ENCODE measurements around the gene MZF1. TPM values are rescaled to one million over a fixed set of nuclear protein-coding genes. Genes with fewer than 3 reads are reported as not detected.

MZF1 gene
- total RNA-seq, 1 donor from 2014 or later = 23.1 TPM

DNA sequence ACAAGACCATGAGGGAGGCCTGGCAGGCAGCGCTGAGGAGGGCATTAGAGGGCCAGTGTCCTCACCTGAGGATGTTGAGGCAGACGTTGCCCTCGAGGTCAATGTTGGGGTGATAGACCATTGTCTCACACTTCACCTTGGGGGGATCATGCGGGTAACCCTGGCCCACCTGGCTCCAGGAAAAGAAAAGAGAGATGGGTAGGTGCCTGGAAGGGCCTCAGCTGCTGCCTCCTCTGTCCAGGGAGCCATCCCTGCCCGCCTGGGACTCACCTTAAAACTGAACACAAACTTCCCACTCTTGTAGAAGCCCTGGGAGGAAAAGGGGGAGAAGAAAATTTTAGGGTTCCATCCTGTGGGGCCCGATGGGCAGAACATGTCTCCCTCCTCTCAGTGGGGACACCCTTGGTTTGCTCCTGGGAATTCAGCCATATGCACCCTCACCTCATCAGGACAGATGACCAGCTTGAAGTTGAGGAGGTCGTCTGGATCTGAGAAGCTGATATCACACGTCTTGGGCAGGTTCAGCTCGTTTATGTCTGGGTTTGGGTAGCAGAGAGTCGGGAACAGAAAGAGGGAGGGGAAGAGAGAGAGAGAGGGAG is 16.4 kb downstream of the MZF1 start:
- DNase-seq (ENCODE audit: extremely low read depth, low read depth, low spot score) = no peak

DNA sequence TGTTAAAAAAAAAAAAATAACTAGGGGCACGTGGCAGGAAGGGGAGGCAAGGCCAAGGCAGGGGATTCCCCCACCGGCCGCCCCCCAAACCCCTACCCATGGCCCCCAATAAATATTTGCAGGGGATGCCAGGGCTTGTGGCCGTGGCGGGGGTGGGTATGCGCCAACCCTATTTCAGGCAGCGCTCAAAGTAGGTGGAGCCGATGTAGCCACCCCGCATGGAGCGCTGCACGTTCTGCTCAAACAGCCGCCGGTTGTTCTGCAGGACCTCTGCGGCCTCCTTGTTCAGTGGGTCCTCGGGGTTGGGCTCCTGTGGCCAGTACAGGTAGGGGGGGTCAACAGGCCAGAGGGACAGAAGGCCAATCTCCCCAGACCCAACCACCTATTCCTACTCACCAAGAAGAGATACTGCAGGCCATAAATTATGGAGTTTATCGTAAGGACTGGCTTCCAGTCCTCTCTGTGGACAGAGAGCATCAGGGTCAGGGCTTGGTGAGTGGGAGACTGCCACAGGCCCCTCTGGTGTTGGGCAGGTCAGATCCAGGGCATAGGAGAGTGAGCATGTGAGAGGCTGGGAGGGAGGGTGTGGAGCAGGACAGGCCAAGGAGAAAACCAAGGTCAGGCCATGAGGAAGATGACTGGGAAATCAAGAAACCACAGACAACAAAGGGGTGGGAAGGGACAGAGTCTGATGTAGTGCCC is 17.1 kb downstream of the MZF1 start:
- DNase-seq (ENCODE audit: extremely low read depth, low read depth, low spot score) = no peak

DNA sequence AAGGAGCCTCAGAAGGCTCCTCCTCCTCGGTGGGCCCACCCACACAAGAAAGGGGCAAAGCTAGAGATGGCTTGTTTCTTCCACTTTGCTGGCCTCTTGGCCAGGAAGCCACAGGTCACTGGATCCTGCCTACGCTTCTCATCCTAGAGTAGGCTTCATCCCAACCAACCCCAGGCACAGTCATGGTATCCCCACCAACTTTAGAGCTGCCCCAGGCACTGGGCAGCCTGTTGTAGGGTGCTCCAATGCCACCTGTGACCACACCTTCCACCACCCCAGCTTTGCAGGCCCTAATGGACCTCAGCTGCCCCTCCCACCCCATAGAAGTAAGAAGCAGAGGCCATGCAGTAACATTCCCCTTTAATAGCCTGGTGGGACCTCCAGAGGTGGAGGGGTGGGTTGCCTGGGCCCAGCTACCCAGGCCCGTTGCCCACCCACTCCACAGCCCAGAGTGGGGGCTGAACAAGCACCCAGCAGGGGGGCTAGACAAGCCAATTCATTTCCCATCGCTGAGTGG is 17.7 kb downstream of the MZF1 start:
- no peak for DNase-seq (ENCODE audit: extremely low read depth, low read depth, low spot score)

DNA sequence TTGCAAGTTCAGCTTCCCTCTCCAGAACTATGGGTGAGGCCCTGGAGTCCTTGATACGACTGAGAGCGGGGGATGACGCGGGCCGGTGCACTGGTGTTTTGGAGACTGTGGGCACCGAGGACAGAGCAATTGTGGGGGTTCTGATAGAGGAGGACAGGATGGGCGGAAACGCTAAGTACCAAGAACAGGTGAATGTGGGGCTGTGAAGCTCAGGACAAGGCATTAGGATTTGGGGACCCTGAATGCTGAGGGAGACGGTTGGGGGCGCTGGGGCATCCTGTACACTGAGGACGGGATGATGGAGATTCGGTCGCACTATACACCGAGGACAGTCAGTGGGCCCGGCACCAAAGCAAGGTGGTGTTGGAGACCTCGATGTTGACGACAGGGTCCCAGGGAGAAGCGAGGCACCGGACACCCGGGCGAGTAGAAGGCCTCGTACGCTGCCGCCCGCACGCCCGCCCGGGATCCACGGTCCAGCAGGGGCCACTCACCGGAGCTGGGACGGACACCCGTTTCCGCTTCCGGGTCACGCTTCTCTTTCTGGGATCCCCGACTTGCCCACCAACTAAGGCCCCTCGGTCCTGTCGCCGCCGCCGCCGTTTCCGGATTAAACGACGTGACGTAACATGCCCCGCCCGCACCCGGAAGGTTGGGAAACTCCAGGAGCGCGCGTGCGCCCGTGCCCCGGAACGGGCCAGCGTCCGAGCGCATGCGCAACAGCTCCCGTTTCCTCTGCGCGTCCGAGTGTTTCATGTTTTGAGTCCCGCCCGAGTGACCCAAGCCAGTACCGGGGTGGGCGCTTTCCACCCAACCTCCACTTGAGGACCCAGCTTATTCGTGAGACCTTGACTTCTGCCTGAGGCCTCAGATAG is 18.4 kb downstream of the MZF1 start, which contains the start of gene CHMP2A:
CHMP2A (minus strand) TSS at position 612 of the 875 bp plus-strand sequence. CDS start 893 bp downstream, outside the sequence.
- DNase-seq (ENCODE audit: extremely low read depth, low read depth, low spot score) = no peak

DNA sequence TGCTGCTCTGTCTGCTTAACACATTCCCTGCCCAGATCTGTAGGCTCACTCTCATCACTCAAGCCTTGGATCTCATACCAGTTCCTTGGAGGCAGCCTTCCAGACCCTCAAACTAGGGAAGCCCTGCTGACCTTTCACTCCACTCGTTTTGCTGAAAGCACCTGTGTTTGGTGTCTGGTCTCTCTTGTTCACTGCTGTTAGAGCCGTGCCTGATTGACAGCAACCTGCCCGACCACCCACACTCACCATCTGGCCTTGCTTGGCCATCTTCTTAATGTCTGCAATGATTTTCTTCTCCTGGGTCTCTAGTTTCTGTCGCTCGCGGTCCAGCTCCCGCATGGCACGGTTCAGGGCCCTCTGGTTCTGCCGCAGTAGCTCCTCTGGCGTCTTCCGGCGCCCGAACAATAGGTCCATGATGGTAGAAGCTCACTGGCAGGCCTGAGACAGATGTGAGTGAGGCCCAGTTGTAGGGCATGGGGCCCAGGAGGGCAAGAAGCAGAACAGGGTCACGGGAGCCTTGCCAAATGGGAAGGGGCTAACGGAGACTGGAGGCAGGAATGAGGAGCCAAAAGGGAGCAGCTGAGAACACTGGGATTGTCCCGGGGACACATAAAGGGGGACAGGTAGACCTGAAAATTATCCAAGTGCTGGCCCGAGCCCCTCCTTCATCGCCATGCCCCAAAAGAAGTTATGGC is 19.2 kb downstream of the MZF1 start:
- DNase-seq (ENCODE audit: extremely low read depth, low read depth, low spot score) = no peak

DNA sequence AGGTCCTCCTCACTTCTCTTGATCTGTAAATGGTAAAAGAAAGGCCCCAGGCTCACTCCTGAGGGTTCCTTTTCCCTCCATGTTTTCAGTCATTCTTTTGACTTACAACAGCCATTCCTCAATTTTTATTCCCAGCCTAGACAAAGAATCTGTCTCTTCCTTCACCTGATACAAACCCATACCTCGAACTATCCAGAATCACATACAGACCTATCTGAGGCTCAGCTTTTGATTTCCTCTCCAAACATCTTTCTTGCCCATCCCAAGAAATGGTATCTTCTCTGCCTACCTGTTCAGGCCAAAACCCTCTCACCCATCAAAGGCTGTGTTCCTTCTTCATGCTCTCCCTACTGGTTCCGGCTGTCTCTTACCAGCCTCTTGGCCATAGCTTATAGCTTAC is 20.5 kb downstream of the MZF1 start:
- DNase-seq (ENCODE audit: extremely low read depth, low read depth, low spot score) = no peak

DNA sequence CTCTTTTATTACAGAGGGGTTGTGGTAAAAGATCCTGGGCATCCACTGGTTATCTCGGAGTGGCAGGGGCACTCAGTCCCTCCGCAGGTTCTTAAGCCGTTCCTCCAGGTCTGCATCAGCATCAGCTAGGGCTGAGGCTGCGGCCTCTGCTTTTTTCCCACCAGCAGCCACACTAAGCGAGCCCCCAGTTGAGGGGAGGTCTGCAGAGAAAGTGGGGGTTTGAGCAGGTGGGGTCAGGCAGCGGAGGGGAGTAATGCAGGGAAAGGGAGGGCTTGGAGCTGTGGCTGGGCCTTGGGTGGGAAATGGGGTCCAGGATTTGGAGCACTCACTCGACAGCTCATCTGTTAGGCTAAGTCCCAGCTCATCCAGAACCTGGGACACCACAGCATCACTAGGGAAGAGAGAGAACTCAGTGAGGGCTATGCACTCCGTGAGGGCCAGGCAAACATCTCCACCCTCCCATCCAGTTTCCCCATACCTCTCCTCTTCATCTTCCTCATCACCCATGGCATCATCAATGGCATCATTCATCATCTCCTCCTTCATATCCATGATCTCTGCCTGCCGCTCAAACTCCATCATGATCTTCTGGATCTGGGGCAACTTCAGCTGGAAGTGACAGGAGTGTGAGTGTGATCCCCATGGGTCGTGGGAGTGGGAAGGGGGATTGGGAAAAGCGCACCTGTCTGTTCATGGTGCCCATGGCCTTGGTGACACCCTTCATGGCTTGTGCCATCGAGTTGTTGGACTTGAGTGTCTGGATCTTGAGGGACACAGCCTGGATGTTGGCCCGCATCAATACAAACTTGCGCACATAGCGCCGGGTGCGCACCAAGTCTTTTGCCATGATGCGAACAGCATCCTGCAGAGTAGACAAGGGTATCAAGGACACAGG is 21.3 kb downstream of the MZF1 start:
- DNase-seq (ENCODE audit: extremely low read depth, low read depth, low spot score) = no peak

DNA sequence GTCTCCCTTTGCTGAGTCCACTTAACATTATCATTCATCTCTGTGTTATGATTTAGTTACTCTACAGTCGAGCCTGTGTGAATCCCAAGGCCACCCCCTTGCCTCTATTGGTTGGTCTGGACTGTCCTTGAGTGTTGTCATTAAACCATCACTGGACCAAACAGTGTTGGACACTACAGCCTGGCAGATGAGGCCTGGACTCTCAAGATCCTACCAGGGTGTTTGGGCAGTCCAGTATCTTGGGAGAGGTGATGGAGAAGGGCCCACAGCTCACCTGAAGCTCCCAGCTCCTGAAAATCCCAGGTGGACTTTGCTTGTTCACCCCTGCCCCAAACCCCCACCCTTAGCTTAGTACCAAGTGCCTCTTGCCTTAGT is 22.0 kb downstream of the MZF1 start:
- no peak for DNase-seq (ENCODE audit: extremely low read depth, low read depth, low spot score)

DNA sequence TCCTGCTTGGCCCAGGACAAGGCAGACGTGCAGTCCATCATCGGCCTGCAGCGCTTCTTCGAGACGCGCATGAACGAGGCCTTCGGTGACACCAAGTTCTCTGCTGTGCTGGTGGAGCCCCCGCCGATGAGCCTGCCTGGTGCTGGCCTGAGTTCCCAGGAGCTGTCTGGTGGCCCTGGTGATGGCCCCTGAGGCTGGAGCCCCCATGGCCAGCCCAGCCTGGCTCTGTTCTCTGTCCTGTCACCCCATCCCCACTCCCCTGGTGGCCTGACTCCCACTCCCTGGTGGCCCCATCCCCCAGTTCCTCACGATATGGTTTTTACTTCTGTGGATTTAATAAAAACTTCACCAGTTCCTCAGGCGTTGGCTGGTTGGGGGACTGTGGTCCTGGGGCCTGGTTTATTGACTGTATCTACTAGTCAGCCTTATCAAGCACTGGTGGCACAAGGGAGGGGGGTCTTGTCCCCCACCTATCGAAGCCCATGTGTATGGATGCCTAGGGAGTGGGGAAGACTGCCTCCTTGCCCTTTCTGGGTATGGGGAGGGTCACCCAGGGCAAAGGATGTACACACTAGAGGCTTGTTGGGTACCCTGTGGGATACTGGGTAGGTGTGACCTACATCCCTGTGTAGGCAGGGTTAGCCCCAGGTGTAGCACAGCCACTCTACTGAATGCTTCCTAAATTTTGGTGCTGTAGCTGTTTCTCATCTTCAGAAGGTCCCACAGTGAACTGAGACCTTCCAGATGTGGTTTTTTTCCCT is 22.6 kb downstream of the MZF1 start:
- no peak for DNase-seq (ENCODE audit: extremely low read depth, low read depth, low spot score)

DNA sequence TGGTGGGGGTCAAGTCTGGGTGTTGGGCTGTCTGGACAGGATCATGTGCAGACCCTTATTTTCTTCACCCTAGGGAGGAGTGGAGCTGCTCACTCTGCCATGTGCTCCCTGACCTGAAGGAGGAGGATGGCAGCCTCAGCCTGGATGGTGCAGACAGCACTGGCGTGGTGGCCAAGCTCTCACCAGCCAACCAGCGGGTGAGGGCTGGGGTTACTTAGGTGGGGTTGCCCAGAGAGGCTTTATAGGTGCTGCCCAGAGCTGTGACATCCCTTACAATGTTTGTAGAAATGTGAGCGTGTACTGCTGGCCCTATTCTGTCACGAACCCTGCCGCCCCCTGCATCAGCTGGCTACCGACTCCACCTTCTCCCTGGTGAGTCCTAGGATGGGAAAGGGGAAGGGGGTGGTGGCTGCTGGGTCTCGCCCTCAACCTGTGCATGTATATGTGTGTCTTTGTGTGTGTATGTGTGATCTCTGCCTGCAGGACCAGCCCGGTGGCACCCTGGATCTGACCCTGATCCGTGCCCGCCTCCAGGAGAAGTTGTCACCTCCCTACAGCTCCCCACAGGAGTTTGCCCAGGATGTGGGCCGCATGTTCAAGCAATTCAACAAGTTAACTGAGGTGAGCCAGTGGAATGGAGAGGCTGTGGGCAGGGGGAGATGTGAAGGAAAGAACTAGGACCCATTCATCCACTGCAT is 23.3 kb downstream of the MZF1 start:
- DNase-seq (ENCODE audit: extremely low read depth, low read depth, low spot score) = no peak

DNA sequence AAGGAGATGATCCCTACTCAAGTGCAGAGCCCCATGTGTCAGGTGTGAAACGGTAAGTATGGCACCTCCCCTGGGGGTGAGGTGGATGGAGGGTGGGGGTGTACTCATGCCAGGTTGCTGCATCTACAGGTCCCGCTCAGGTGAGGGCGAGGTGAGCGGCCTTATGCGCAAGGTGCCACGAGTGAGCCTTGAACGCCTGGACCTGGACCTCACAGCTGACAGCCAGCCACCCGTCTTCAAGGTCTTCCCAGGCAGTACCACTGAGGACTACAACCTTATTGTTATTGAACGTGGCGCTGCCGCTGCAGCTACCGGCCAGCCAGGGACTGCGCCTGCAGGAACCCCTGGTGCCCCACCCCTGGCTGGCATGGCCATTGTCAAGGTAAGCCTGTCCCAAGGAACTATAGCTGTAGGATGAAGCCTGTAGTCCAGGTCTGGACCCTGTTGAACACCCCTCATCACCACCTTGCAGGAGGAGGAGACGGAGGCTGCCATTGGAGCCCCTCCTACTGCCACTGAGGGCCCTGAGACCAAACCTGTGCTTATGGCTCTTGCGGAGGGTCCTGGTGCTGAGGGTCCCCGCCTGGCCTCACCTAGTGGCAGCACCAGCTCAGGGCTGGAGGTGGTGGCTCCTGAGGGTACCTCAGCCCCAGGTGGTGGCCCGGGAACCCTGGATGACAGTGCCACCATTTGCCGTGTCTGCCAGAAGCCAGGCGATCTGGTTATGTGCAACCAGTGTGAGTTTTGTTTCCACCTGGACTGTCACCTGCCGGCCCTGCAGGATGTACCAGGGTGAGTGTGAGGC is 24.1 kb downstream of the MZF1 start:
- DNase-seq (ENCODE audit: extremely low read depth, low read depth, low spot score) = no peak

DNA sequence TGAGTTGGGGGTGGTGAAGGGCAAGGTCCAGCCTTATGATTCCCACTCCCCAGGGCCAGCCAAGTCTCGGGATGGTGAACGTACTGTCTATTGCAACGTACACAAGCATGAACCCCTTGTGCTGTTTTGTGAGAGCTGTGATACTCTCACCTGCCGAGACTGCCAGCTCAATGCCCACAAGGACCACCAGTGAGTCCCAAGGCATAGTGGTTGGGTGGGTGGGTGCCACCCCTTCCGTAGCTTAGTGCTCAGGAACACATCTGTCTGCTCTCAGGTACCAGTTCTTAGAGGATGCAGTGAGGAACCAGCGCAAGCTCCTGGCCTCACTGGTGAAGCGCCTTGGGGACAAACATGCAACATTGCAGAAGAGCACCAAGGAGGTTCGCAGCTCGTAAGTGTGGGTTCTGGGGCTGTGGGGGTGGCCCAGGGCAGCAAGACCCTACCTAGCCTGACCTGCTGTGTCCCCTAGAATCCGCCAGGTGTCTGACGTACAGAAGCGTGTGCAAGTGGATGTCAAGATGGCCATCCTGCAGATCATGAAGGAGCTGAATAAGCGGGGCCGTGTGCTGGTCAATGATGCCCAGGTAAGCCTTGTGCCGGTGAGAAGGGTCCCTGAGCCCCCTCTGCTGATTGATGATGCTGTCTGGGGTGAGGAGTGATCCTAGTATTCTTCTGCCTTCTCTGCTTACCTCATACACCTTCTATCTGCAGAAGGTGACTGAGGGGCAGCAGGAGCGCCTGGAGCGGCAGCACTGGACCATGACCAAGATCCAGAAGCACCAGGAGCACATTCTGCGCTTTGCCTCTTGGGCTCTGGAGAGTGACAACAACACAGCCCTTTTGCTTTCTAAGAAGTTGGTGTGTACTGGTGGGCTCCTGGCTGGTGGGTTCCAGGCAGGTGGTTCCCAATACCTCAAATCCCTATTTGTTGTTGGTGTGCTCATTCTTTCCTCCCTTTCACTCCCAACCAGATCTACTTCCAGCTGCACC is 25.5 kb downstream of the MZF1 start:
- DNase-seq (ENCODE audit: extremely low read depth, low read depth, low spot score) = no peak

DNA sequence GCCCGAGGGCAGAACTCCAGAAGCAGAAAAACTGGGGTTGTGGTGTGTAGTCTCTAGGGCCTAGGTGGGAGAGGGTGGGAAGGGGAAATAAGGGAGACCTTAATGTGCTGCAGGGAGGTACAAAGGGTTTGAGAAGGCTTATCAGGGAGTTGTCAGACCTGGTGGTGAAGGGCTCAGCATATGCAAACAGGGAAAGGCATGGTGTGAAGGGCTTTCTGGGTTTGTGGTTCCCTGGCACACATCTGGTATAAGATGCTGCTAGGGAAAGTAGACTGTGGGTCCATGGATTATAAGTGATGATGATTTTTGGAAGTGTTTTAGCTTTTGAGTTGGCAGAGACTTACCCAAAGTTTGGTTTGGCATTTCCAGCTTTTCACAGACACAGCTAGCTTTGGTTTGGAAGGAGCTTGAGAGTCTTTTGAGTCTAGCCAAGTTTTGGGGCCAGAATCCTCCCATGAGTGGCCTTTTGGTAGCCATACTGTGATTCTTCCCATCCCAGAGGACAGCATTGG is 27.1 kb downstream of the MZF1 start:
- DNase-seq (ENCODE audit: extremely low read depth, low read depth, low spot score) = no peak

DNA sequence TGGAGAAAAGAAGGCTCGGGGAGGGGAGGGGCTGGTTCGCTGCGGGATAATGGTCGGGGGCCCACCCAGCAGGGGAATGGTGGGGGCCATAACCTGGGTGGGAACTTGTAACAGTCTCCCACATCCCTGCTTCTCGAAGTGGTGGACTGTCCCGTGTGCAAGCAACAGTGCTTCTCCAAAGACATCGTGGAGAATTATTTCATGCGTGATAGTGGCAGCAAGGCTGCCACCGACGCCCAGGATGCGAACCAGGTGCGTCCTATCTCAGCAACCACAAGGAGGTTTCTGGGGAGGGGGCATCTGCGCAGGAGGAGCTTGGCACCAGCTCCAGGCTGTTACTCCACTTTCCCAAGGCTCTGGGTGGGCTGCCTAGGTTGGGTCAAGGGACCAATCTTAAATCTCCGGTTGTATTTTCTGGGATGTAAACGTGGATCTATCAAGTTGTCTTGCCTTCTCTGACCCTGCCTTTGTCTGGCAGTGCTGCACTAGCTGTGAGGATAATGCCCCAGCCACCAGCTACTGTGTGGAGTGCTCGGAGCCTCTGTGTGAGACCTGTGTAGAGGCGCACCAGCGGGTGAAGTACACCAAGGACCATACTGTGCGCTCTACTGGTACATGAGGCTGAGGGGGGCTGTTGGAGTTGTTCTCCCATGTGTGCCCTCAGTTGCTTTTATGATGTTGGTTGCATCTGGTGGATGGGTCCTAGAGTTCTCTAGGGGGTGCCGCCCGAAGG is 27.7 kb downstream of the MZF1 start:
- DNase-seq (ENCODE audit: extremely low read depth, low read depth, low spot score) = no peak

DNA sequence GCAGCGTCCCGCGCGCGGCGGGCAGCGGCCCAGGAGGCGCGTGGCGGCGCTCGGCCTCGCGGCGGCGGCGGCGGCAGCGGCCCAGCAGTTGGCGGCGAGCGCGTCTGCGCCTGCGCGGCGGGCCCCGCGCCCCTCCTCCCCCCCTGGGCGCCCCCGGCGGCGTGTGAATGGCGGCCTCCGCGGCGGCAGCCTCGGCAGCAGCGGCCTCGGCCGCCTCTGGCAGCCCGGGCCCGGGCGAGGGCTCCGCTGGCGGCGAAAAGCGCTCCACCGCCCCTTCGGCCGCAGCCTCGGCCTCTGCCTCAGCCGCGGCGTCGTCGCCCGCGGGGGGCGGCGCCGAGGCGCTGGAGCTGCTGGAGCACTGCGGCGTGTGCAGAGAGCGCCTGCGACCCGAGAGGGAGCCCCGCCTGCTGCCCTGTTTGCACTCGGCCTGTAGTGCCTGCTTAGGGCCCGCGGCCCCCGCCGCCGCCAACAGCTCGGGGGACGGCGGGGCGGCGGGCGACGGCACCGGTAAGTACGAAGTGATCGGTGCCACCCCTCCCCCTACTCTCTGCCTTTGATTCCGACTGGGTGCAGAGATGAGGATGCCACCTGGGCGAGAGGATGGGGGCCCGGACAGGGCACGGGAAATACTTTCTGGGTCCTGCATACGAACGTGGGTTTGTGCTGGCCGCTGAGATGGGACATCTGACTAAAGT is 28.4 kb downstream of the MZF1 start:
- no peak for DNase-seq (ENCODE audit: extremely low read depth, low read depth, low spot score)
